ENCODE results near the gene THEMIS2. TPM values are rescaled to one million over a fixed set of nuclear protein-coding genes. Genes with fewer than 3 reads are reported as not detected.

THEMIS2 gene
- total and polyA plus RNA-seq, 2 experiments from 2014 or later: 8.1 to 32.4 TPM

DNA sequence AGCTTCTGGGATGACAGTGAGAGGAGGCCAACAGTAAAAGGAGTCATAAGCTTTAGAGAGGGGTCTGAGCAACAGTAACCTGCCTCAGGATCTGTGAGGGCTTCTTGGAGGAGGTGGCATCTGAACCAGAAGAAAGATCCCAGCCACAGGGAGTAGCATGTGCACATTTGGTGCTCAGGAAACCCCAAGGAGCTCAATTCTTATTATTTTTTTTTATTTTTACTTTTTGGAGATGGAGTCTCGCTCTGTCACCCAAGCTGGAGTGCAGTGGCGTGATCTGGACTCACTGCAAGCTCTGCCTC is 4.7 kb downstream of the THEMIS2 start (continued):
- TF ChIP-seq REST (IDR thresholded peaks at IDR 0.05; ENCODE audit: unreplicated experiment) (no peak), ZNF114 (CRISPR knock-in tag; IDR thresholded peaks at IDR 0.05) (no peak)

- H3F3A ChIP-seq (replicated peaks; ENCODE audit: low read depth): no peaks in the 10 kb centered on the region
- H3K27ac Mint-ChIP-seq: no peak overlapping the region
- H3K4me3 Mint-ChIP-seq: no peak overlapping the region
- no peaks in the 10 kb centered on the region for H3K9me2 ChIP-seq (ENCODE audit: insufficient read depth)
- no peak overlapping the region for H2AFZ ChIP-seq
- no peaks in the 10 kb centered on the region for H3K36me3 ChIP-seq (ENCODE audit: insufficient read depth)
- ATAC-seq (no peak; the same call in 2 of the 3 replicates), DNase-seq (ENCODE audit: low spot score) (no peak)
- peaks cover 18% of the 10 kb centered on the region; the same call in 2 of the 3 replicates for H3K36me3 Mint-ChIP-seq (ENCODE audit: low read depth)
- no peak overlapping the region for H3K27ac ChIP-seq (ENCODE audit: low read depth)
- H3K27me3 Mint-ChIP-seq (ENCODE audit: insufficient read depth, low read depth, poor library complexity): peaks cover 18% of the 10 kb centered on the region
- peaks cover 2% of the 10 kb centered on the region for H3K4me1 Mint-ChIP-seq
- H3K4me3 ChIP-seq: no peak overlapping the region
- H3K4me2 ChIP-seq: no peak overlapping the region
- no peaks in the 10 kb centered on the region for H4K20me1 ChIP-seq (replicated peaks; ENCODE audit: insufficient read depth)
- no peaks in the 10 kb centered on the region for H3K27me3 ChIP-seq (ENCODE audit: insufficient read depth)
- no peaks in the 10 kb centered on the region for H3K9me3 Mint-ChIP-seq
- no peaks in the 10 kb centered on the region for H3K4me1 ChIP-seq (ENCODE audit: insufficient read depth)
- no peaks in the 10 kb centered on the region for H3K79me2 ChIP-seq (replicated peaks; ENCODE audit: insufficient read depth)
- TF ChIP-seq, protein P1, sequence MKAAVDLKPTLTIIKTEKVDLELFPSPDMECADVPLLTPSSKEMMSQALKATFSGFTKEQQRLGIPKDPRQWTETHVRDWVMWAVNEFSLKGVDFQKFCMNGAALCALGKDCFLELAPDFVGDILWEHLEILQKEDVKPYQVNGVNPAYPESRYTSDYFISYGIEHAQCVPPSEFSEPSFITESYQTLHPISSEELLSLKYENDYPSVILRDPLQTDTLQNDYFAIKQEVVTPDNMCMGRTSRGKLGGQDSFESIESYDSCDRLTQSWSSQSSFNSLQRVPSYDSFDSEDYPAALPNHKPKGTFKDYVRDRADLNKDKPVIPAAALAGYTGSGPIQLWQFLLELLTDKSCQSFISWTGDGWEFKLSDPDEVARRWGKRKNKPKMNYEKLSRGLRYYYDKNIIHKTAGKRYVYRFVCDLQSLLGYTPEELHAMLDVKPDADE (IDR thresholded peaks at IDR 0.05): no peak
- TF ChIP-seq EZH2 (IDR thresholded peaks at IDR 0.05; ENCODE audit: low read depth, unreplicated experiment) (no peak), NANOG (IDR thresholded peaks at IDR 0.05; ENCODE audit: borderline replicate concordance) (no peak), CREB1 (CRISPR knock-in tag; IDR thresholded peaks at IDR 0.05; ENCODE audit: low read depth) (no peak), ZNF331 (CRISPR knock-in tag; IDR thresholded peaks at IDR 0.05; ENCODE audit: low read depth) (no peak), POLR2AphosphoS5 (IDR thresholded peaks at IDR 0.05; ENCODE audit: low read depth) (no peak), EZH2phosphoT487 (IDR thresholded peaks at IDR 0.05; ENCODE audit: unreplicated experiment) (no peak), STAT1 (IDR thresholded peaks at IDR 0.05; ENCODE audit: unreplicated experiment) (no peak), ZNF114 (CRISPR knock-in tag; IDR thresholded peaks at IDR 0.05) (no peak)
- TF ChIP-seq, protein P2, sequence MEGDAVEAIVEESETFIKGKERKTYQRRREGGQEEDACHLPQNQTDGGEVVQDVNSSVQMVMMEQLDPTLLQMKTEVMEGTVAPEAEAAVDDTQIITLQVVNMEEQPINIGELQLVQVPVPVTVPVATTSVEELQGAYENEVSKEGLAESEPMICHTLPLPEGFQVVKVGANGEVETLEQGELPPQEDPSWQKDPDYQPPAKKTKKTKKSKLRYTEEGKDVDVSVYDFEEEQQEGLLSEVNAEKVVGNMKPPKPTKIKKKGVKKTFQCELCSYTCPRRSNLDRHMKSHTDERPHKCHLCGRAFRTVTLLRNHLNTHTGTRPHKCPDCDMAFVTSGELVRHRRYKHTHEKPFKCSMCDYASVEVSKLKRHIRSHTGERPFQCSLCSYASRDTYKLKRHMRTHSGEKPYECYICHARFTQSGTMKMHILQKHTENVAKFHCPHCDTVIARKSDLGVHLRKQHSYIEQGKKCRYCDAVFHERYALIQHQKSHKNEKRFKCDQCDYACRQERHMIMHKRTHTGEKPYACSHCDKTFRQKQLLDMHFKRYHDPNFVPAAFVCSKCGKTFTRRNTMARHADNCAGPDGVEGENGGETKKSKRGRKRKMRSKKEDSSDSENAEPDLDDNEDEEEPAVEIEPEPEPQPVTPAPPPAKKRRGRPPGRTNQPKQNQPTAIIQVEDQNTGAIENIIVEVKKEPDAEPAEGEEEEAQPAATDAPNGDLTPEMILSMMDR (conservative IDR thresholded peaks at IDR 0.05; ENCODE audit: low read depth in 2 of 2): no peak
- TF ChIP-seq, protein P3, sequence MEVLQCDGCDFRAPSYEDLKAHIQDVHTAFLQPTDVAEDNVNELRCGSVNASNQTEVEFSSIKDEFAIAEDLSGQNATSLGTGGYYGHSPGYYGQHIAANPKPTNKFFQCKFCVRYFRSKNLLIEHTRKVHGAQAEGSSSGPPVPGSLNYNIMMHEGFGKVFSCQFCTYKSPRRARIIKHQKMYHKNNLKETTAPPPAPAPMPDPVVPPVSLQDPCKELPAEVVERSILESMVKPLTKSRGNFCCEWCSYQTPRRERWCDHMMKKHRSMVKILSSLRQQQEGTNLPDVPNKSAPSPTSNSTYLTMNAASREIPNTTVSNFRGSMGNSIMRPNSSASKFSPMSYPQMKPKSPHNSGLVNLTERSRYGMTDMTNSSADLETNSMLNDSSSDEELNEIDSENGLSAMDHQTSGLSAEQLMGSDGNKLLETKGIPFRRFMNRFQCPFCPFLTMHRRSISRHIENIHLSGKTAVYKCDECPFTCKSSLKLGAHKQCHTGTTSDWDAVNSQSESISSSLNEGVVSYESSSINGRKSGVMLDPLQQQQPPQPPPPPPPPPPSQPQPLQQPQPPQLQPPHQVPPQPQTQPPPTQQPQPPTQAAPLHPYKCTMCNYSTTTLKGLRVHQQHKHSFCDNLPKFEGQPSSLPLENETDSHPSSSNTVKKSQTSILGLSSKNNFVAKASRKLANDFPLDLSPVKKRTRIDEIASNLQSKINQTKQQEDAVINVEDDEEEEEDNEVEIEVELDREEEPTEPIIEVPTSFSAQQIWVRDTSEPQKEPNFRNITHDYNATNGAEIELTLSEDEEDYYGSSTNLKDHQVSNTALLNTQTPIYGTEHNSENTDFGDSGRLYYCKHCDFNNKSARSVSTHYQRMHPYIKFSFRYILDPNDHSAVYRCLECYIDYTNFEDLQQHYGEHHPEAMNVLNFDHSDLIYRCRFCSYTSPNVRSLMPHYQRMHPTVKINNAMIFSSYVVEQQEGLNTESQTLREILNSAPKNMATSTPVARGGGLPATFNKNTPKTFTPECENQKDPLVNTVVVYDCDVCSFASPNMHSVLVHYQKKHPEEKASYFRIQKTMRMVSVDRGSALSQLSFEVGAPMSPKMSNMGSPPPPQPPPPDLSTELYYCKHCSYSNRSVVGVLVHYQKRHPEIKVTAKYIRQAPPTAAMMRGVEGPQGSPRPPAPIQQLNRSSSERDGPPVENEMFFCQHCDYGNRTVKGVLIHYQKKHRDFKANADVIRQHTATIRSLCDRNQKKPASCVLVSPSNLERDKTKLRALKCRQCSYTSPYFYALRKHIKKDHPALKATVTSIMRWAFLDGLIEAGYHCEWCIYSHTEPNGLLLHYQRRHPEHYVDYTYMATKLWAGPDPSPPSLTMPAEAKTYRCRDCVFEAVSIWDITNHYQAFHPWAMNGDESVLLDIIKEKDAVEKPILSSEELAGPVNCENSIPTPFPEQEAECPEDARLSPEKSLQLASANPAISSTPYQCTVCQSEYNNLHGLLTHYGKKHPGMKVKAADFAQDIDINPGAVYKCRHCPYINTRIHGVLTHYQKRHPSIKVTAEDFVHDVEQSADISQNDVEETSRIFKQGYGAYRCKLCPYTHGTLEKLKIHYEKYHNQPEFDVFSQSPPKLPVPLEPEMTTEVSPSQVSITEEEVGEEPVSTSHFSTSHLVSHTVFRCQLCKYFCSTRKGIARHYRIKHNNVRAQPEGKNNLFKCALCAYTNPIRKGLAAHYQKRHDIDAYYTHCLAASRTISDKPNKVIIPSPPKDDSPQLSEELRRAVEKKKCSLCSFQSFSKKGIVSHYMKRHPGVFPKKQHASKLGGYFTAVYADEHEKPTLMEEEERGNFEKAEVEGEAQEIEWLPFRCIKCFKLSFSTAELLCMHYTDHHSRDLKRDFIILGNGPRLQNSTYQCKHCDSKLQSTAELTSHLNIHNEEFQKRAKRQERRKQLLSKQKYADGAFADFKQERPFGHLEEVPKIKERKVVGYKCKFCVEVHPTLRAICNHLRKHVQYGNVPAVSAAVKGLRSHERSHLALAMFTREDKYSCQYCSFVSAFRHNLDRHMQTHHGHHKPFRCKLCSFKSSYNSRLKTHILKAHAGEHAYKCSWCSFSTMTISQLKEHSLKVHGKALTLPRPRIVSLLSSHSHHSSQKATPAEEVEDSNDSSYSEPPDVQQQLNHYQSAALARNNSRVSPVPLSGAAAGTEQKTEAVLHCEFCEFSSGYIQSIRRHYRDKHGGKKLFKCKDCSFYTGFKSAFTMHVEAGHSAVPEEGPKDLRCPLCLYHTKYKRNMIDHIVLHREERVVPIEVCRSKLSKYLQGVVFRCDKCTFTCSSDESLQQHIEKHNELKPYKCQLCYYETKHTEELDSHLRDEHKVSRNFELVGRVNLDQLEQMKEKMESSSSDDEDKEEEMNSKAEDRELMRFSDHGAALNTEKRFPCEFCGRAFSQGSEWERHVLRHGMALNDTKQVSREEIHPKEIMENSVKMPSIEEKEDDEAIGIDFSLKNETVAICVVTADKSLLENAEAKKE (CRISPR knock-in tag; IDR thresholded peaks at IDR 0.05): no peak
These were observed 5.7 kb downstream of the THEMIS2 start for GRCh38 chr1:27878039-27878438.
